ENCODE measurements around the gene DNAH9. TPM values are rescaled to one million over a fixed set of nuclear protein-coding genes. Genes with fewer than 3 reads are reported as not detected.

DNAH9 gene
- total RNA-seq, 1 experiment from 2014 or later = not detected

DNA sequence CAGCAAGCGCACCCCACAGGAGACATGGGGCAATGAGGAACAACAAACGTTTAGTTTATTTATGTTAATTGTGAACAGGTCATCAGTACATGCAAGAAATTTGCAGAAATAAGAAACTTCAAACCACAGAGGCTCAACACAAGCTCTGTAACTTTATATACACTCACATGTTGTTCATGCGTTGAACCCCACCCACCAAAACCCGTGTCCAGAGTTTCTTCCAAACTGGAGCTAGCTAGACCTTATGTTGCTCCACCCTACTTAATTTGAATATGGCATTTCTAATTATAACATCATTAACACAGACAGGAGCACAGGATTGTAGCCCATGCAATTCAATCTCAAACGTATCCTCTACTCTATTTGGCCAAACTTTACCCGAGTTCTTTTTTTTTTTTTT is 206.9 kb downstream of the DNAH9 start:
- DNase-seq = no peak
- Mint-ChIP-seq H3K4me1 (ENCODE audit: low read depth, unreplicated experiment) (no peaks in the 10 kb centered on the region), H3K9me3 (ENCODE audit: unreplicated experiment) (no peaks in the 10 kb centered on the region), H3K36me3 (ENCODE audit: insufficient read depth, unreplicated experiment) (no peaks in the 10 kb centered on the region), H3K27me3 (ENCODE audit: insufficient read depth, unreplicated experiment) (peaks cover 4% of the 10 kb centered on the region), H3K27ac (ENCODE audit: unreplicated experiment) (no peak overlapping the region), H3K4me3 (ENCODE audit: unreplicated experiment) (no peak overlapping the region)
- ChIA-PET POLR2A (no interaction called here), CTCF (no interaction called here)
- no peak overlapping the region for H3K4me3 ChIP-seq (ENCODE audit: low read depth, low read length)
- H3K9me3 ChIP-seq = no peaks in the 10 kb centered on the region
- intact Hi-C loops (cut with micrococcal nuclease; ENCODE audit: unreplicated experiment) = no loop called here
- no peaks in the 10 kb centered on the region for H3K27me3 ChIP-seq (replicated peaks; ENCODE audit: control insufficient read depth, insufficient read depth, low read length)
- H3K36me3 ChIP-seq (ENCODE audit: control insufficient read depth, insufficient read depth, low read length) = no peaks in the 10 kb centered on the region
- no peaks in the 10 kb centered on the region for H3K4me1 ChIP-seq
- BruUV-seq (replicated peaks) = no TSS peak
- TF ChIP-seq, protein P1, sequence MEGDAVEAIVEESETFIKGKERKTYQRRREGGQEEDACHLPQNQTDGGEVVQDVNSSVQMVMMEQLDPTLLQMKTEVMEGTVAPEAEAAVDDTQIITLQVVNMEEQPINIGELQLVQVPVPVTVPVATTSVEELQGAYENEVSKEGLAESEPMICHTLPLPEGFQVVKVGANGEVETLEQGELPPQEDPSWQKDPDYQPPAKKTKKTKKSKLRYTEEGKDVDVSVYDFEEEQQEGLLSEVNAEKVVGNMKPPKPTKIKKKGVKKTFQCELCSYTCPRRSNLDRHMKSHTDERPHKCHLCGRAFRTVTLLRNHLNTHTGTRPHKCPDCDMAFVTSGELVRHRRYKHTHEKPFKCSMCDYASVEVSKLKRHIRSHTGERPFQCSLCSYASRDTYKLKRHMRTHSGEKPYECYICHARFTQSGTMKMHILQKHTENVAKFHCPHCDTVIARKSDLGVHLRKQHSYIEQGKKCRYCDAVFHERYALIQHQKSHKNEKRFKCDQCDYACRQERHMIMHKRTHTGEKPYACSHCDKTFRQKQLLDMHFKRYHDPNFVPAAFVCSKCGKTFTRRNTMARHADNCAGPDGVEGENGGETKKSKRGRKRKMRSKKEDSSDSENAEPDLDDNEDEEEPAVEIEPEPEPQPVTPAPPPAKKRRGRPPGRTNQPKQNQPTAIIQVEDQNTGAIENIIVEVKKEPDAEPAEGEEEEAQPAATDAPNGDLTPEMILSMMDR (IDR thresholded peaks at IDR 0.05; ENCODE audit: insufficient read depth in 1 of 2, low read depth in 1 of 2, low read length in 1 of 2, severe bottlenecking in 1 of 2, unreplicated experiment in 1 of 2) = no peak

DNA sequence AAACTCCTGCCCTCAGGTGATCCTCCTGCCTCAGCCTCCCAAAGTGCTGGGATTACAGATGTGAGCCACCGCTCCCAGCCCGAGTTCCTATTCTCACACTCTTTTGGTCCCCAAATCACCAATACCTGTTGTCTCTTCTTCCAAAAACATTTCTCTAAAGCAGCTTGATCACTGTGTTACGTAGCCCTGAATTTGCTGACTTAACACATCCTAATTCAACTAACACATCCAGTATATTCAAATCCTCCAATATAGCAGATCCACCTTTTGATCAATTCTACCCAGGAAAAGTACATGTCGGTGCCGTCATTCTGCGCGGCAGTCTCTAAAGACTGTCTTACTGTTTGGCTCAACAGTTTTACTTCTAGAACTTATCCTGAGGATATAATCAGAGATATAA is 207.7 kb downstream of the DNAH9 start:
- Mint-ChIP-seq H3K9me3 (ENCODE audit: unreplicated experiment) (no peaks in the 10 kb centered on the region), H3K4me1 (ENCODE audit: low read depth, unreplicated experiment) (no peaks in the 10 kb centered on the region), H3K36me3 (ENCODE audit: insufficient read depth, unreplicated experiment) (no peaks in the 10 kb centered on the region), H3K27me3 (ENCODE audit: insufficient read depth, unreplicated experiment) (peaks cover 4% of the 10 kb centered on the region), H3K4me3 (ENCODE audit: unreplicated experiment) (no peak overlapping the region), H3K27ac (ENCODE audit: unreplicated experiment) (no peak overlapping the region)
- TF ChIP-seq, protein P1 (IDR thresholded peaks at IDR 0.05; ENCODE audit: insufficient read depth in 1 of 2, low read depth in 1 of 2, low read length in 1 of 2, severe bottlenecking in 1 of 2, unreplicated experiment in 1 of 2) = no peak
- Histone ChIP-seq H3K36me3 (ENCODE audit: control insufficient read depth, insufficient read depth, low read length) (no peaks in the 10 kb centered on the region), H3K4me1 (no peaks in the 10 kb centered on the region), H3K4me3 (ENCODE audit: low read depth, low read length) (no peak overlapping the region), H3K9me3 (no peaks in the 10 kb centered on the region), H3K27me3 (replicated peaks; ENCODE audit: control insufficient read depth, insufficient read depth, low read length) (no peaks in the 10 kb centered on the region)
- BruUV-seq (replicated peaks) = no TSS peak
- intact Hi-C loops (cut with micrococcal nuclease; ENCODE audit: unreplicated experiment) = no loop called here
- CTCF ChIA-PET = no interaction called here
- POLR2A ChIA-PET = no interaction called here
- DNase-seq = no peak

DNA sequence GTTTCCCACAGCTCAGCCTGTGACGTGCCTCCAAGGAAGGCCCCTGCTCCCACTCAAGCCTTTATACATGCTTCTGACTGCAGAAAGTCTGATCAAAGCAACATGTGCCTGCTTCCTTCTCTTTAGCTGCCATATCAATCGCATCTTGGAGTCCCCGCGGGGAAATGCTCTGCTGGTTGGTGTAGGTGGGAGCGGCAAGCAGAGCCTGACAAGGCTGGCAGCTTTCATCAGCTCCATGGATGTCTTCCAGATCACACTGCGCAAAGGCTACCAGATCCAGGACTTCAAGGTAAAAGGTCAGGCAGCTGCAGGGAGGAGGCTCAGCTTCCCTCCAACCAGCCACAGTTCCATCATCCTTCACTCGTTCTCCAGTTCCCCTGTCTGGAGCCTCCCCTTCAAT is 209.3 kb downstream of the DNAH9 start:
- Mint-ChIP-seq H3K36me3 (ENCODE audit: insufficient read depth, unreplicated experiment) (no peaks in the 10 kb centered on the region), H3K27ac (ENCODE audit: unreplicated experiment) (no peak overlapping the region), H3K27me3 (ENCODE audit: insufficient read depth, unreplicated experiment) (peaks cover 4% of the 10 kb centered on the region), H3K9me3 (ENCODE audit: unreplicated experiment) (no peaks in the 10 kb centered on the region), H3K4me1 (ENCODE audit: low read depth, unreplicated experiment) (no peaks in the 10 kb centered on the region), H3K4me3 (ENCODE audit: unreplicated experiment) (no peak overlapping the region)
- Histone ChIP-seq H3K36me3 (ENCODE audit: control insufficient read depth, insufficient read depth, low read length) (no peaks in the 10 kb centered on the region), H3K4me3 (ENCODE audit: low read depth, low read length) (no peak overlapping the region), H3K4me1 (no peaks in the 10 kb centered on the region), H3K27me3 (replicated peaks; ENCODE audit: control insufficient read depth, insufficient read depth, low read length) (no peaks in the 10 kb centered on the region), H3K9me3 (no peaks in the 10 kb centered on the region)
- TF ChIP-seq, protein P1 (IDR thresholded peaks at IDR 0.05; ENCODE audit: insufficient read depth in 1 of 2, low read depth in 1 of 2, low read length in 1 of 2, severe bottlenecking in 1 of 2, unreplicated experiment in 1 of 2) = no peak
- CTCF ChIA-PET = no interaction called here
- POLR2A ChIA-PET = no interaction called here
- no peak for DNase-seq
- intact Hi-C loops (cut with micrococcal nuclease; ENCODE audit: unreplicated experiment) = no loop called here
- BruUV-seq (replicated peaks) = no TSS peak
